LHCN-M2 (cell line): ENCODE results near the gene CNOT3. TPM values are rescaled to one million over a fixed set of nuclear protein-coding genes. Genes with fewer than 3 reads are reported as not detected.

Experiments
- DNase-seq: peaks from one replicate; pipeline ENCODE4 v3.0.0-alpha.2; 2012; ENCODE audit warnings: low read depth
- total RNA-seq: library from RNA; depleted of rRNA; stranded (reverse); fragments of >200 nt; gene quantifications from 2 replicates; pipeline ENCODE4 v1.2.3, GENCODE V29; 2014

Gene CNOT3
- total RNA-seq, 1 experiment from 2014 or later = 18.4 TPM

DNA sequence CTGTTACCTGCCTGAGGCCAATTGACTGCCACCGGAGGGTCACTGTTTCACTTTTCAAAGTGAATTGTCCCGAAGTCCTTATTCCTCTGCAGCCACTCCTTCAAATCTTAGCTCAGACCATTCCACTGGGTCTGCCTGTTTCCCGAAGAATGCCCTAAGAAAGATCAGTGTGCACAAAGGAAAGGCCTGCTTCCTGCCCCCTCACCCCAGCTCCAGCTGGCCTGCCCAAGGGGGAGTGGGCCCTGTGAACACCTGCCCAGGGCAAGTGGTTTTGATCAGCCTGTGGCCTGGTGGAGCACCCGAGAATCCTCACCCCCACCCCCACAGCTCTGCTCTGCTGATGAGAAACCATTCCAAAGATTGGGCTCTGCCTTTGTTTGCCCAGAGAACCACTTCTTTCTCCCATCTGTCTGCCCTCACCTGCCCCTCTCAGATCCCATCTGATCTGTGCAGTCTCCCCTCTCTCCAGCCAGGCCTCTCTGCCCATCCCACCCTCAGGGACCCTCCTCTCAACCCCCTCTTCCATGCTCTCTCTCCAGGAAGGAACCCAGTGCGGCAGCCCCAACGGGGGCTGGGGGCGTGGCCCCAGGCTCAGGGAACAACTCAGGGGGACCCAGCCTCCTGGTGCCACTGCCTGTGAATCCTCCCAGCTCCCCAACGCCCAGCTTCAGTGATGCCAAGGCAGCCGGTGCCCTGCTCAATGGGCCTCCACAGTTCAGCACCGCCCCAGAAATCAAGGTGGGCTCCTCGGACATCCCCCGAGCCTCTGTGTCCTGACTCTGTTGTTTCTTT, 11.7 kb downstream of the CNOT3 start:
- no peak for DNase-seq

DNA sequence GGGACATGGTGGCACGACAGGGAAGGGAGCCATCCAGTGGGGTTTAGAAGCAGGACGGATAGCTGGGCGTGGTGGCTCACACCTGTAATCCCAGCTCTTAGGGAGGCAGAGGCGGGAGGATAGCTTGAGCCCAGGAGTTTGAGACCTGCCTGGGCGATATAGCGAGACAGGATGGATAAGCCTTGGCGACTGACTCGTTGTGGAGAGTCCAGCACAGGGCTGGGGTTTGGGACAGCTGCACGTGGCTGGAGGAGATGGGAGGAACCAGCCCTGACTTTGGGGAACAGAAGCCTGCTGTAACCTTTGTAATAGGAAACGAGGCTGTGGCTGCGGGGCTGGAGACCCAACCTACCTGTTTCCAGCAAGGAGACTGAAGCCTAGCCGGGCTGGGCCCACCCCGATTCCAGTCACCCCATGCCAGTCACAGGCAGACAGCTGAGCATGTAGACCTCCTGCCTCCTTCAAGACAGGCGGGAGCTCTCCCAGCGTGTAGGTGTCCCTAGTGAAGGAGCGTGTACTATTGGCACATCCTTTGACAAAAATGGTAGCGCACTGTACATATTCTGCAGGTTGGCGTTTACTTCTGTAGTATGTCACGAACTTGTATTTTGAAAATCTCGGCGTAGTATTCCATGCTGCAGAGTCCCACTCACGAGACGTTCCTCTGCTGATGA, 13.9 kb downstream of the CNOT3 start:
- DNase-seq = no peak

DNA sequence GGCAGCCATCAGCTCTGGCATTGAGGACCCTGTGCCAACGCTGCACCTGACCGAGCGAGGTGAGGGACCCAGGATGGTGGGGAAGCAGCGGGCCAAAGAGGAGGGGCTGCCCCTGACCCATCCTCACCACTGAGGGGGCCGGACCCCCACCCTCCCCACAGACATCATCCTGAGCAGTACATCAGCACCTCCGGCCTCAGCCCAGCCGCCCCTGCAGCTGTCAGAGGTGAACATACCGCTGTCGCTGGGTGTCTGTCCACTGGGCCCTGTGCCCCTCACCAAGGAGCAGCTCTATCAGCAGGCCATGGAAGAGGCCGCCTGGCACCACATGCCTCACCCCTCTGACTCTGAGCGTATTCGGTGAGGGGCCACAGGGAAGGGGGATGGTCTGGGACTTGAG, 14.7 kb downstream of the CNOT3 start:
- DNase-seq = no peak

DNA sequence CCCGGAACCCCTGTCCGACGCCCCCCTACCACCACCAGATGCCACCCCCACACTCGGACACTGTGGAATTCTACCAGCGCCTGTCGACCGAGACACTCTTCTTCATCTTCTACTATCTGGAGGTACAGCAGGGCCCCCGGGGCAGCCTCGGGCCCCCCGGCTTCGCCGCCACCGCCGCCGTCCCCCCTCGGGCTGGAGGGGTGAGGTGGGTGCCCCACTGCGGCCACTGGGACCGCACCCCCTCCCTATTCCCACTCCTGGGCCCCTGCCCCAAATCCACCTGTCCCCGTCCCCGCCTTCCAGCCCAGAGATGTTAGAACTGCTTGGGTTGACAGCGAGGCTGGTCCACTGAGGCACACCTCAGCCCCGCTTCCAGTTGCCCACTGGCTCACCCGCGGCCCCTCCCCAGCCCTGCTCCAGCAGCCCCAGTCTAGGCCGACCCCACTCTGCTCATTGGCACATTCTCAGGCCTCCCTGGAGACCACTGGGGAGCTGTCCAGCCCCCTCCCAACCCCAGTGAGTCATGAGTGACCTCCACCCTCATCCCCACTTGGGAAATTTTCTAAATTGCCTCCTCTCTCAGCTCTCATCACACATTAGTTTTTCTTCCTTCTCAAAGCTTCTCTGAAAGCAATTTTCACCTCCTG, 15.4 kb downstream of the CNOT3 start:
- no peak for DNase-seq

DNA sequence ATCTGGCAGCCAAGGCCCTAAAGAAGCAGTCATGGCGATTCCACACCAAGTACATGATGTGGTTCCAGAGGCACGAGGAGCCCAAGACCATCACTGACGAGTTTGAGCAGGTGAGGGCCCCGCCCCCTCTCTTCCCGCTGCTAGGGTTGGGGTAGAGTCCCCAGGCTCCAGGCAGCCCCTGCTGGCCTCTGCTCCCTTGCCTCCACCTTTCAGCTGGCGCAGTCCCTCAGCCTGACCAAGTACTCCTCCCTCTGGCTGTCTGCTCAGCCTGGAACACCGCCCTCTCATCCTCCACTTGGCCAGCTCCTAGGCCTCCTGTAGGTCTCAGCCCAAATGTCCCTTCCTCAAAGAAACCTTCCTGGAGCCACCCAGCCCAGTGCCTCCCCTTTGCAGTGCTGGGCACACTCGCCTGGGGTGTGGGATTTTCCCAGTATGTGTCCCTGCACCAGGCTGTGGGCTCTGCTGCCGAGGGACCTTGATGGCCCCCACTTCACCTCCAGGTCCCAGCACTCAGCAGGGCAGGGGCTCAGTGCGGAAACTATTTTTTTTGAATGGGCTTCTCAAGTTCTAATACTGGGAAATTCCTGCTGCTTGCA, 16.3 kb downstream of the CNOT3 start:
- peak; percentile 68 for DNase-seq

DNA sequence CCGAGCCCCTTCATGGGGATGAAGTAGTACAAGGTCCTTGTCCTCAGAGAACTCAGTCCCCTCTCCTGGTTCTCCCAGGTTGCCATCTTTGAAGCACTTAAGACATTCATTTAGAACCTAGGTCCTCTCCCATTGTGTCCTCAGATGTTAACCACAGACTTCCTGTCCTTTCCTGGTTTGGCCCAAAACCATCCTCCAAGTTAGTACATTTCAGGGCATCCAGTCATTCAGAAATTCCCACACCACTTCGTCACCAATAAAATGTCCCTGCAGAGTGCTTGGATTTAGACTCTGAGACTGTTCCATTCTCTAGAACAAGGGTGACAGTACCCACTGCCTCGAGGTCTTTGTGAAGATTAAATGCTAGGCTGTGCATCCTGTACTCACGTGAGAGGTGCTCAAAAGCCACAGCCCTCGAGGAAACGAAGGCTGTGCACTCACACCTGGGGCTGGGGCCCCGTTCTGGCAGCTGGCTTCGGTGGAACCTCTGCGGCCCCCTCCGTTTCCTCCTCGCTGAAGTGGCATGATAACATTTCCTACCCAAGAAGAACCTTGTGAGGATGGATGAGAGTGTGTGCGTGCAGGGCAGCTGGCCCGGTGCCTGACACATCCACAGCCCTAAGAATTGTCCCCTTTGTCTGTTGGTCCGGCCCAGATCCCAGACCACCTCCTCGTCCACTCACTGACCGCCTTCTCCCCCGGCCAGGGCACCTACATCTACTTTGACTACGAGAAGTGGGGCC, 17.2 kb downstream of the CNOT3 start:
- DNase-seq = peak; percentile 74

DNA sequence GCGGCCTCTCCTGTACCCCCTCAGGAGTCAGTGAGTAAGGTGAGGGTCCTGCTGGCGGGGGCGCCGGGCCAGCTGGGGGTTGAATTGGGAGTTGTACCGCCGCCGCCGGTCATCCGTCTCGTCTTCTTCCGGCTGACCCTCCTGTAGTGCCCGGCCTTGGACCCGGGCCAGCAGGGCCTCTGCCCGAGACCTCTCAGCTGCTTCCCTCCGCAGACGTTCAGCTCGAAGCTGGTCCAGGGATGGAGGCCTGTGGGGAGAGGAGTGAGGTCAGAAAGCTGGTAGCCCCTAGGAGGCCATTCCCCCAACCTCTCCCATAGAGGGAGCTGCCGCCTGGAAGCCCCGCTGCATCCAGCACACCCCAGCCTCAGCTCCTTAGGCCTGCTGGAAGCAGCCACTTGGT, 18.1 kb downstream of the CNOT3 start:
- DNase-seq = no peak

DNA sequence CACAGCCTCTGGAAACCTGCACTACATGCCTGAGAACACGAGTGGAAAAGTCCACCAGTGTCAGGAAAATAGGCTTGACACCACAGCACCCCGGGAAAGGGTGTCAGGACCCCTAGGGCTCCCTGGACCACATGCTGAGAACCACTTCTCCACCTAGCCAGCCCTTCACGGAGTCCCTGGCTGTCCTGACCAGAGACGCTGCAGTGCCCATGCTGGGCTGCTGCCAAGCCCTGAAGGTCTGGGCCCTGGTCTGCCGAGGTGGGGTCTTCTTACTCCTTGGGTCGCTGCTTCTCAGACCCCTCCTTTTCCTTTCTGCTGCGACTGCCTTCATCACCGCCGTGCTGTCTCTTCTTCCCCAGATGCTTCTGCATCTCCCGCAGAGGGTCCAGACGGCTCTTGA, 18.9 kb downstream of the CNOT3 start:
- no peak for DNase-seq

DNA sequence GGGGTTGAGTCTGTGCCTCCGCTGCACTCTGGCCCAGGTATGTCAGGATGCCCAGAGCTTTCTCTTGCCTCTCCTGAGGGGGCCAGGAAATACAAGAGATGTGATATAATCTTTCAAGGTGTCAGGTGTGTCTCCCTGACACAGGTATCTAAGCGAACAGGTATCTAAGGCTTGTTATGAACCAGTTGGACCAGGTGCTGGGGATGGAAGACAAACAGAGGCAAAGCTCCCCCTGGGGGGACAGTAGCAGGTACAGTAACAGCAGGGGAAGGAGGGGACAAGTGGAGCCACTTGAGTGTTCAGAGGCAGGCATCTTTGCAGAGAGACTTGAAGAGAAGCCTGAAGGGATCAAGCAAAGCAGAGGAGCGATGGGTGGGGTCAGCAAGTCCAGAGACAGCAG, 19.4 kb downstream of the CNOT3 start:
- DNase-seq = no peak

DNA sequence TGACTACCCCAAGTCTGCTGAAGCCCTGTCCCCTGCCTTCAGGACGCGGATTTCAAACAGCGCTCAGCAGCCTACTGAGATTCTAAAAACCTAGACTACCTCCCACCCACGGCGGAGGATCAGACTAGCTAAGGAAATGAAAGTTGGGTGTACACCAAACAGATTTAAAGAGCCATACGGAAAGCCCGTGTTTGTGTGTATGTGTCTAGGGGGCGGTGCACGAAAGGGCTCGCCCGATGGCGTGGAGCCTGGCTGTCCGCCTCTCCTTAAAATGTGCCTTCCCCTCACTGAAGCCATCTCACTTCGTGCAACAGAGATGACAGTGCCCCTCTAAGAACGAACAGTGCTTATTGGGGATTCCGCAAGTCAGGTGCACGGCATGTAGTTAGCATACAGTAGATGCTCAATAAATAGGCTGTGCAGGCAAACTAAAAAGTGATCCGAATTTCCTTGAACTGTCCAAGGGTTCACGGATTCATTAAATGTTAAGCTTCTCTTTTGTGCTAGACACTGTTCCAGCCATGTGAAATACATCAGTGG, 21.3 kb downstream of the CNOT3 start:
- DNase-seq = no peak

DNA sequence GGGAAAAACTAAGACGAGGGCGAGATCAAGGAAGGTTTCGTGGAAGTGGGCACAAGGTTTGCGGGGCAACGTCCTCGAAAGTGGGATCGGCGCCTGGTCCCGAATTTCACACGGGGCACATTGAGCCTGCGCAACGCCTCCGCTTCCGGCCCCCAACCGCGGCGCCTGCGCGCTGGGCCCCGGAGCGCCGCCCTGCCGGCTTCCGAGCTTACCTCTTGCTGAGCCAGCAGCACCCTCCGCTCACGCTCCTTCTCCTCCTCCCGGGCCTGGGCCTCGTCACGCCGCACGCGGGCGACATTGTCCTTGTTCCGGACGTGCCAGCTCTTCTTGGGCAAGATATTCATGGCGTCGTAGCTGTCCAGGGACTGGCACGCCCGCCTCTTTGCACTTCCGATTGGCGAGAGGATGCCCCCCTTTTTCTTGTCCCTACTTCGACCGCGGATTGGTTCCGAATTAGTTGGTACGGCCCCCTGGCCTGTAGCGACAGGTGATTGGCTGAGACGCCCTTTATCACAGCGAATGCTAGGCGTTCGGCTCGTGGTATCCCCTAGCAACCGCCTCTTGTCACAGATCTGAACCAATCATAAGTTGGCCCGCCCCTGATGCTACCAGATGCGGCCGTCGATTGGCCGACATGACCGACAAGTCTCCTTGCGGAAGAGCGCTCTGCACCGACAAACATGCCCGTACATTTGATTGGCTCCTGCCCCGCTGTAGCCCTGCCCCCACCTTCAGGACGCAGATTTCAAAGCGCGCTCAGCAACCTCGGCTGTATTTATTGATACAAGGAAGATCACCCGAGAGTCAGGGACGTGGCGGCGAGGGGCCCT, 22.0 kb downstream of the CNOT3 start, which contains the start of gene LENG1:
Gene LENG1 (minus strand): TSS at position 370 of the 830 bp plus-strand sequence. CDS start 26 bp downstream, at position 344.
- peak; percentile 100 for DNase-seq

DNA sequence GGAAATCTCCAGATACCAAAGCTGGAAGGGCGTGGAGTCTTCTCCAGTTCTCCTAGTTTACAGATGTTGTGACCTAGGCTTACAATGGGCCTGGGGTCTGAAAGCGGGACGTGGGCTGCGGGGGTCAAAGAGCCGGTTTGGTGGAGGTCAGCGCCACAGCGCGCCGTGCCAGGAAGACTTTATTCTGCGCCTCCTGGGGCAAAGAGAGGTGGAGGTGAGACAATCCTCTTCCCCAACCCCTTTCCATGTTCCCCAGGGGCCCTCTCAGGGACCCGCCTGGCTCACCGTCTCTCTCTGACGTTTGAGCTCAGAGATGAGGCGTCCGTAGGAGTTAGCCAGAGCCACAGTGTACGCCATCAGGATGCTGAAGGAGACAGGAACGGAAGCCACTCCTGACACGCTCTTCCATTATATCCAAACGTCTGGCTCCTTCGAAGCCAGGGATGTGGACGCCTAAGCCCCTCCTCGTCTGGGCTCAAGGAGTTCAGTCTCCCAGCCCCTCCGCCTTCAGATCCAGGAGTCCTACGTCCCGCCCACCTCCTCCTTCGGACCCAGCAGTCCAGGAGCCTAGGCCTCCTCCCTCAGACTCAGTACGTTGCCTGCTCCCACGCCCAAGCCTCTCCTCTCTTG, 22.7 kb downstream of the CNOT3 start:
- DNase-seq = no peak

DNA sequence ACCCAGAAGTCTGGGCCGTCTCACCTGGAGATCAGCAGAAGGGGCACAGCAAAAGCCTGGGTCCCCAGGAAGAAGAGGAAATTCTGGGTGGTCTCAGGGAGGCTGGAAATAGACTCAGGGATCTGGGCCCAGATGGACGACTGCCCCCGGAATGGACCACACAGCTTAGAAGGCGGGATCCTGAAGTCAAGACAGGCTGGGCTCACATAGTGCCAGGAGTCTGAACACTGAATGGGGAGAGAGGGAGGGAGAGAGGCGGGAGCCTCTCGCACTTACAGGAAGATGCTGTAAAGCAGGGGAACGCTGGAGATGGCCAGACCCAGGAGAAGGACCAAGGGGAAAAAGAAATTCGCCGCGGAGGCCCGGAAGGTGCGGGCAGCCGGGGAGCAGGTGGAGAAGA, 23.3 kb downstream of the CNOT3 start:
- no peak for DNase-seq

DNA sequence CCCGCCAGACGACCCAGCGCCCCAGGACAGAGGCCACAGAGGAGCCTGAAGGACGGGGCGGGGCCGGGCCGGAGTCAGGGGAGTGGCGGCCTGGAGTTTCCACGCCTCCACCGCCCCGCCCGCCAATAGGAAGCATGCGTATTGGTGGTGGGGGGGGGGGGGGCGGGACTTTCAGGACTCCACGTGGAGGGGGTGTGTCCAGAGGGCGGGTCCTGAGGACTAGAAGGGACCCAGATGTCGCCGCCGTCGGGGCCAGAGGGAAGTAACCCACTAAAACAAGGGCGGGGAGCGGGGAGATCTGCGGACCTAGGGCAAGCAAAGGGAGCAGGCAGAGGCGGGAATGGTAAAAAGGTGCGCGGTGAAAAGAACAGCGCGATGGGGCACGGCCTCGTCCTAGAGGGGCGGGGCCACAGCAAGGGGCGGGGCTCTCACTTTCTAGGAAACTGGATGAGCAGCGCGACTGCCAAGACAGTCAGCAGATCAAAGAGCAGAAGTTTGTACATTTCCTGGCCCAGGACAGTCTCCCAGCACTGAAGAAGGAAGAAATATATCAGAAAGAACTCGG, 24.8 kb downstream of the CNOT3 start:
- peak; percentile 39 for DNase-seq

DNA sequence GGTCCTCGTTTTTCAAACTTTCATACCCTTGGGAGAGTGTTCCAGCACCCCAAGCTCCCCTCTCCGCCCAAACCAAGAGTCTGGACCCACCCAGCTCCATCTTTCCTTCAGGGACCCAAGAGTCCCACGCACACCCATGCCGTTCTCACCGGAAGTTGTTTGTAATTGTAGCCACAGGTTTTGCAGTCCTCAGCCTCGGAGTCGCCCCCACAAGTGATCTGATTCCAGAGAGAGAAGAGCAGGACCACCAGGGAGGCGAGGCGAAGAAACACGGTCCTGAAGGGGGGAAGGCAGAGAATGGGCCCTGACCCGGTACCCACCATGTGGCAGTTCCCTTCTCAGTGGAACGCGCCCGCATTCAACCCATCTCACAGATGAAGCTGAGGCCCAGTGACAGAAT, 25.3 kb downstream of the CNOT3 start:
- DNase-seq = no peak

DNA sequence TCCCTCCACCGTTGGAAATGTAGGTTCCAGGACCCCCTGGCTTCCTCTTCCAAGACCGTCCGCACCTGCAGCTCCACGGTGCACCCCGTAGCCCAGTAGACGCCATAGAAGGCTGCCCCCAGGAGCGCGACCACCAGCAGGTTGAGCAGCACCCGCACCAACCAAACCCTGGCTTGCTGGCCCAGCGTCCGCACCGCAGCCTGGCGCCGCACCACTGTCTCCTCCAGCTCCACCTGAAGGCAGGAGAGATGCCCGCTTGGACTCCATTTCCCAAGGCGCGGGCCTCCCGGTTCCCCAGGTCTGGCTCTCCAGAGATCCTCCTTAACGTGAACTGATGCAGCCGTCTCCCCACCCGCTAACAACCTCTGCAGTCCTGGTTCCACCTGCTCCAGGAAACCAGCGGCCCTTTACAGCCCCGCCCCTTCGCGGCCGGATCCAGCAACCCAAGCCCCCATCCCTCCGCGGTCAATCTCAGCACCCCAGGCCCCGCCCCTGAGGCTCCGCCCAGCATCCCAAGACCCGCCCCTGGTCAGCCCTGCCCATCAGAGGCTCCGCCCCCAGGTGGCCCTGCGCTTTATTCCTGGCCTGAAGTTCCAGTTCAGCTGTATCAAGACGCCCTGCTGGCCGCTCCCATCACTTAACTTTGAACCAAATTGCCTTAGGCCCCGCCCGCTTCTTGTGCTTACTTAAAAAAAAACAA, 27.0 kb downstream of the CNOT3 start:
- no peak for DNase-seq

DNA sequence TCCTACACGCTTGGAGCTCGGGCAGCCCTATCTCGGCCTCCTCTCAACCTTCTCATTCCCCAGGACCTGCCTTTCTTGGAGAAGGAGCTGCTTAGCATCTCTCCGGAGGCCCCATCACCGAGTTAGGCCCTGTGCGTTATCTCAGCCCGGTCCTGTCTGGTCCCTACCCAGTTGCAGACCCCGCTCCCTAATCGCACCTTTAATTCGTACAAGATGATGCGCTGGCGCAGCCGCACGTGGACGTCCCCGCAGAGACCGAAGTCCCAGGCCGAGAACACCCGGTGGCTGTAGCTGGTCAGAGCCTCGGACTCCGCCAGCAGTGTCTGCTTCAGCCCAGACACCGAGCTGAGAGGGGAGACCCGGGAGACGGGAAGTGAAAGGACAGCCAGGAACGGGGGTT, 27.7 kb downstream of the CNOT3 start:
- no peak for DNase-seq

DNA sequence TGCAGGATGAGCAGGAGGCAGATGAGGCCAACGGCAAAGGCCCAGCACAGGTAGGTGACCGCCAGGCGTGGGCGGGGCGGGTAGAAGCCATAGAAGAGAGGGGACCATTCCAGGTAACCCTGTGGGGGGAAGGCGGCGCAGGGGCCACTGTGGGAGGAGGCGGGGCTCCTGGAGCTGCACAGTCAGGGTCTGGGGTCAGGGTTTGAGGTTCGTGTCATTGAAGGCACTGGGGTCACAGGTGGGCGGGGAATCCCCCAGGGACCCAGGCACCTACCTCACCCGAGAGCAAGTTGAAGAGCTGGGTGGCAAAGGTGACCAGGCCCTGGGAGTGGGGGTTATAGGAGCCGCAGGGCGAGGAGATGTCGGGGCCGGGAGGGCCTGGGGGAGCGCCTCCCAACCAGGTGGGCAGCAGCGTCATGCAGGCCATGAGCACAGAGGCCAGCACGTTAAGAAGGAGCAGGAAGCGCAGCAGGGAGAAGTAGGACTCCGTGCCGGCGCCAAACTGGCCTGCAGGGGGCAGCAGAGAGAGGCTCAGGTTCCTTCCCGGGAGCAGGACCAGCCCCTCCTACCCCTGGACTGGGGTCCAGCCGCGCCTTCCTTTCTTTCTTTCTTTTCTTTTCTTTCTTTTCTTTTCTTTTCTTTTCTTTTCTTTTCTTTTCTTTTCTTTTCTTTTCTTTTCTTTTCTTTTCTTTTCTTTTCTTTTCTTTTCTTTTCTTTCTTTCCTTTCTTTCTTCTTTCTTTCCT, 30.8 kb downstream of the CNOT3 start:
- DNase-seq = peak; percentile 72
